K562 (cell line): Measurements from ENCODE around the gene ANXA3. TPM values are rescaled to one million over a fixed set of nuclear protein-coding genes. Genes with fewer than 3 reads are reported as not detected.

Experiments
- ATAC-seq: fragments of 200-7000 bp; cut with Tn5 transposase; 3 replicates; pipeline ENCODE4 v1.9.1; 2020; ENCODE audit warnings: moderate library complexity
- BruUV-seq: library from RNA; stranded (reverse); fragments of 400-500 nt; replicated peaks from 2 replicates; lab custom pipeline; 2021; lab: Mats Ljungman, UMichigan
- CTCF ChIA-PET: fragments of 300-600 bp; formaldehyde crosslinking; extraction: SDS; loops from one replicate; lab custom pipeline; 2021; ENCODE audit warnings: low intra/inter-chr PET ratio; lab: Yijun Ruan, JAX
- POLR2A ChIA-PET: fragments of 300-600, 350-650 bp; sonication (Branson Sonifier 250); formaldehyde crosslinking; extraction: SDS; loops from one replicate; lab custom pipeline; 2021; ENCODE audit warnings: antibody characterized with exemption, inconsistent platforms; lab: Yijun Ruan, JAX
- DNase-seq, 4 experiments: peaks; one replicate each; pipeline versions ENCODE4 v3.0.0 to v3.0.0-alpha.2; 2011 to 2018; ENCODE audit warnings: low spot score in 3 of 4, mixed read lengths in 3 of 4; ENCODE audit errors: extremely low read depth in 1 of 4
- FAIRE-seq: peaks from 2 replicates; lab custom pipeline; 2011; peaks lifted over from hg19 to GRCh38; lab: Jason Lieb, UNC
- H2AFZ ChIP-seq: 2 replicates; pipeline ENCODE4 v1.6.0; 2011; ENCODE audit warnings: low read depth, low read length, control low read depth, inconsistent platforms
- H3K27ac ChIP-seq: fragments of 200-600 bp; 3 replicates; pipeline ENCODE4 v1.8.0; 2011; ENCODE audit warnings: low read depth, mild to moderate bottlenecking, control low read depth, inconsistent platforms, low read length, moderate library complexity, mixed read lengths; ENCODE audit errors: extremely low read depth
- H3K27me3 ChIP-seq, 2 experiments: fragments of 300-600 bp in 1 of 2; 2 replicates in 1 of 2; 3 replicates in 1 of 2; pipeline versions ENCODE4 v1.6.0 to v1.8.0; 2011; ENCODE audit warnings: inconsistent platforms in 2 of 2, low read length in 2 of 2, mild to moderate bottlenecking in 1 of 2, mixed read lengths in 1 of 2, moderate library complexity in 1 of 2; ENCODE audit not compliant: control insufficient read depth in 2 of 2, insufficient read depth in 2 of 2
- H3K36me3 ChIP-seq: fragments of 300-600 bp; 3 replicates; pipeline ENCODE4 v1.8.0; 2011; ENCODE audit warnings: mild to moderate bottlenecking, low read length, inconsistent platforms; ENCODE audit not compliant: control insufficient read depth, insufficient read depth
- H3K4me1 ChIP-seq, 2 experiments: fragments of 200-600 bp in 1 of 2; replicated peaks in 1 of 2; 2 replicates in 1 of 2; 3 replicates in 1 of 2; pipeline versions ENCODE4 v1.5.1 to v1.8.0; 2011; ENCODE audit warnings: inconsistent platforms in 2 of 2, low read length in 2 of 2, mild to moderate bottlenecking in 1 of 2, mixed read lengths in 1 of 2, moderate library complexity in 1 of 2; ENCODE audit not compliant: control insufficient read depth in 2 of 2, insufficient read depth in 2 of 2
- H3K4me2 ChIP-seq: 2 replicates; pipeline ENCODE4 v1.6.1; 2011; ENCODE audit warnings: low read length, control low read depth, inconsistent platforms, mixed read lengths; ENCODE audit not compliant: insufficient read depth
- H3K4me3 ChIP-seq: fragments of 200-600 bp; sonication (generic), shearing (Covaris generic); 2 replicates; pipeline ENCODE4 v1.5.1; 2016; ENCODE audit warnings: control low read depth, inconsistent platforms
- H3K79me2 ChIP-seq: fragments of 200-600 bp; 3 replicates; pipeline ENCODE4 v1.8.0; 2011; ENCODE audit warnings: low read length, inconsistent platforms; ENCODE audit not compliant: control insufficient read depth, insufficient read depth
- H3K9ac ChIP-seq, 2 experiments: 2 replicates each; pipeline versions ENCODE4 v1.6.0 to v1.6.1; 2011; ENCODE audit warnings: low read depth in 2 of 2, low read length in 2 of 2, control low read depth in 1 of 2, inconsistent platforms in 1 of 2, mild to moderate bottlenecking in 1 of 2, mixed read lengths in 1 of 2; ENCODE audit not compliant: insufficient read depth in 1 of 2
- H3K9me1 ChIP-seq: one replicate; pipeline ENCODE4 v1.6.0; 2011; ENCODE audit warnings: inconsistent platforms, mild to moderate bottlenecking, low read length, moderate library complexity; ENCODE audit not compliant: control insufficient read depth, insufficient read depth
- H3K9me3 ChIP-seq: replicated peaks from 2 replicates; pipeline ENCODE4 v1.5.1; 2011; ENCODE audit warnings: low read depth, low read length, inconsistent platforms; ENCODE audit not compliant: control insufficient read depth, insufficient read depth
- H4K20me1 ChIP-seq: replicated peaks from 2 replicates; pipeline ENCODE4 v1.6.1; 2011; ENCODE audit warnings: low read length, inconsistent platforms, mixed read lengths; ENCODE audit not compliant: control insufficient read depth, insufficient read depth
- CBFA2T2 ChIP-seq: fragments of 450-650 bp; conservative IDR thresholded peaks from 2 replicates; pipeline ENCODE4 v1.6.1; 2017; ENCODE audit warnings: mild to moderate bottlenecking
- CTBP1 ChIP-seq: fragments of 450-650 bp; IDR thresholded peaks from 2 replicates; pipeline ENCODE4 v1.6.1; 2016; ENCODE audit warnings: borderline replicate concordance
- ESRRB ChIP-seq: fragments of 250-450 bp; sonication (Bioruptor Pico); IDR thresholded peaks from 2 replicates; pipeline ENCODE4 v1.5.0; 2020; ENCODE audit warnings: mild to moderate bottlenecking, moderate library complexity, borderline replicate concordance
- FOSL1 ChIP-seq: fragments of 200-800 bp; sonication (Bioruptor generic); conservative IDR thresholded peaks from 2 replicates; pipeline ENCODE4 v1.6.1; 2016; ENCODE audit warnings: missing genetic modification characterization, missing compliant biosample characterization
- FOXA3 ChIP-seq, 2 experiments: fragments of 450-650 bp in 1 of 2; sonication (generic) in 1 of 2; formaldehyde crosslinking; IDR thresholded peaks in 1 of 2; conservative IDR thresholded peaks in 1 of 2; 2 replicates each; pipeline versions ENCODE4 v1.4.0 to v1.8.0; 2020 to 2022; ENCODE audit warnings: mild to moderate bottlenecking in 2 of 2, missing genetic modification reagents in 1 of 2
- ZFP30 ChIP-seq: fragments of 250-450 bp; sonication (Bioruptor Pico); IDR thresholded peaks from 2 replicates; pipeline ENCODE4 v1.8.0; 2022; ENCODE audit warnings: moderate library complexity, mild to moderate bottlenecking, inconsistent platforms, borderline replicate concordance
- ZNF589 ChIP-seq: fragments of 200-800 bp; sonication (Bioruptor generic); IDR thresholded peaks from 2 replicates; pipeline ENCODE4 v1.6.1; 2016; ENCODE audit warnings: low read depth, missing genetic modification characterization, missing compliant biosample characterization
- WGBS: fragments of 100-300 bp; shearing (Covaris generic); methylation state at CpG from one replicate; pipeline ENCODE4 v1.1.6; 2016; ENCODE audit warnings: low coverage, mixed read lengths; ENCODE audit not compliant: insufficient coverage; ENCODE audit errors: missing lambda C conversion rate; 5-methylcytosine and 5-hydroxymethylcytosine counted together
- in situ Hi-C: fragments of 300-500 bp; cut with MboI; formaldehyde crosslinking; loops from 4 replicates; pipeline ENCODE4 v1.15.0; 2018; ENCODE audit warnings: inconsistent platforms, mixed read lengths
- intact Hi-C: fragments of 100-400 bp; cut with micrococcal nuclease; formaldehyde crosslinking; loops from 2 replicates; pipeline ENCODE4 v1.14.2; 2022
- polyA plus RNA-seq, 8 experiments: library from polyadenylated mRNA; depleted of rRNA in 4 of 8; stranded (reverse) in 5 of 8; unstranded in 3 of 8; fragments of >200 nt; fragmentation: Nextera tagmentation in 2 of 8; fragmentation: Illumina TruSeq in 1 of 8; extraction: Ambion mirVana in 2 of 8; extraction: Trizol in 1 of 8; gene quantifications; 2 replicates each; pipeline versions ENCODE4 v1.2.1 to v1.2.3, GENCODE V29; 2011 to 2014; ENCODE audit warnings: inconsistent platforms in 1 of 8, missing spikeins in 1 of 8
- total RNA-seq, 7 experiments: library from RNA; depleted of rRNA in 6 of 7; stranded (reverse); fragments of >200 nt in 6 of 7; fragmentation: Illumina TruSeq in 2 of 7; extraction: Trizol in 2 of 7; gene quantifications; 2 replicates each; pipeline versions ENCODE4 v1.2.1 to v1.2.3, GENCODE V29; 2011 to 2021; ENCODE audit warnings: low replicate concordance in 1 of 7
- TF ChIP-seq, protein P1 (sequence below), 2 experiments: IDR thresholded peaks in 1 of 2; conservative IDR thresholded peaks in 1 of 2; 2 replicates each; pipeline ENCODE4 v1.6.1; 2016; ENCODE audit warnings: low read depth in 2 of 2, mild to moderate bottlenecking in 1 of 2, missing compliant biosample characterization in 1 of 2, missing genetic modification characterization in 1 of 2, moderate library complexity in 1 of 2
- TF ChIP-seq, protein P2 (sequence below): fragments of 200-800 bp; sonication (Bioruptor generic); IDR thresholded peaks from 2 replicates; pipeline ENCODE4 v1.6.1; 2017; ENCODE audit warnings: missing genetic modification characterization, missing compliant biosample characterization
- TF ChIP-seq, protein P3 (sequence below): sonication (generic); formaldehyde crosslinking; IDR thresholded peaks from 2 replicates; pipeline ENCODE4 v1.8.1; 2023; ENCODE audit warnings: missing genetic modification reagents, mild to moderate bottlenecking, borderline replicate concordance

The ANXA3 gene
- total and polyA plus RNA-seq, 9 of the 15 experiments (the other 6 are each of a cell fraction or from before 2014, with no cell fraction given): 6.3 to 15.5 (median 9.8) TPM

DNA sequence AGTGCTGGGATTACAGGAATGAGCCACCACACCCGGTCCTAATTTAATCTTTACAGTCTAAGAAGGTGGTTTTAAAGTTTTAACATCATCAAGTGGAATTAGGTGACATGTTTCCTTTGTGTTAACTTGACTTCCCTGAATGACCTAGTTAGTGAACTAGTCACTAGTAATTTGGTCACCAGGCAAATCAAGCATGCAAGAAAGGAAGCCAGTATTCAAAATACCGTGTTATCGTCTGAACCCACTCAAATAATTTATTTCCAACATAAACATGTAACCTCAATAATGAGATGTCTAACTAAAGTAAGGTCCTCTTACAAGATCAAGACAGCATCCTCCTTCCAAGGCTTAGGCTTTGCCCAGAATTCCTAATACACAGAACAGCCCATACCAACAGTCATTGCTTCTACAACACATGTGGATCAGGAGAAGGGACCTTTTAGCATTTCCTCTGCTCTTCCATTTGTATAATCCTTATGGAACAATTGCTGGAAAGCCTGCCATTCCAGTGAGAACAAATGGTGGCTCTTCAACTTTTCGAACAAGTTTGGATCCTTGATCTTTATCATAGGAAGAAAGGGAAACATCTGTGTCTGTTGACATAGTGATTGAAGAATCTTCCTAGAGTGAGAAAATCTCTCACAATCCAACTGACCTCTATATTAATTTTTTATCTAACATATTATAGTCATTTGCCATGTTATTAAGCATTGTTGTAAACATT is 97.2 kb downstream of the ANXA3 start:
- CTCF ChIA-PET: no interaction called here
- in situ Hi-C loops: no loop called here
- TF ChIP-seq CBFA2T2: no peak
- TF ChIP-seq, protein P1, sequence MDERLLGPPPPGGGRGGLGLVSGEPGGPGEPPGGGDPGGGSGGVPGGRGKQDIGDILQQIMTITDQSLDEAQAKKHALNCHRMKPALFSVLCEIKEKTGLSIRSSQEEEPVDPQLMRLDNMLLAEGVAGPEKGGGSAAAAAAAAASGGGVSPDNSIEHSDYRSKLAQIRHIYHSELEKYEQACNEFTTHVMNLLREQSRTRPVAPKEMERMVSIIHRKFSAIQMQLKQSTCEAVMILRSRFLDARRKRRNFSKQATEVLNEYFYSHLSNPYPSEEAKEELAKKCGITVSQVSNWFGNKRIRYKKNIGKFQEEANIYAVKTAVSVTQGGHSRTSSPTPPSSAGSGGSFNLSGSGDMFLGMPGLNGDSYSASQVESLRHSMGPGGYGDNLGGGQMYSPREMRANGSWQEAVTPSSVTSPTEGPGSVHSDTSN (CRISPR knock-in tag; IDR thresholded peaks at IDR 0.05; ENCODE audit: low read depth): no peak
- TF ChIP-seq, protein P1 (tag; conservative IDR thresholded peaks at IDR 0.05; ENCODE audit: low read depth): 0 out of 2 replicates have a peak, but pooled peaks have one; percentile 7
- TF ChIP-seq FOSL1 (tag): peak; percentile 3; the same call in 1 of the 2 replicates
- peak in 1 of 2 experiments; percentile 47; a peak in 1 of 4 replicates for TF ChIP-seq FOXA3 (CRISPR knock-in tag; conservative IDR thresholded peaks at IDR 0.05 in 1 of 2, IDR thresholded peaks at IDR 0.05 in 1 of 2)
- no peak for TF ChIP-seq ZFP30 (CRISPR knock-in tag)
- 0 out of 2 replicates have a peak, but pooled peaks have one; percentile 6 for TF ChIP-seq CTBP1
- TF ChIP-seq, protein P2, sequence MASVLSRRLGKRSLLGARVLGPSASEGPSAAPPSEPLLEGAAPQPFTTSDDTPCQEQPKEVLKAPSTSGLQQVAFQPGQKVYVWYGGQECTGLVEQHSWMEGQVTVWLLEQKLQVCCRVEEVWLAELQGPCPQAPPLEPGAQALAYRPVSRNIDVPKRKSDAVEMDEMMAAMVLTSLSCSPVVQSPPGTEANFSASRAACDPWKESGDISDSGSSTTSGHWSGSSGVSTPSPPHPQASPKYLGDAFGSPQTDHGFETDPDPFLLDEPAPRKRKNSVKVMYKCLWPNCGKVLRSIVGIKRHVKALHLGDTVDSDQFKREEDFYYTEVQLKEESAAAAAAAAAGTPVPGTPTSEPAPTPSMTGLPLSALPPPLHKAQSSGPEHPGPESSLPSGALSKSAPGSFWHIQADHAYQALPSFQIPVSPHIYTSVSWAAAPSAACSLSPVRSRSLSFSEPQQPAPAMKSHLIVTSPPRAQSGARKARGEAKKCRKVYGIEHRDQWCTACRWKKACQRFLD (CRISPR knock-in tag): 0 out of 2 replicates have a peak, but pooled peaks have one; percentile 33
- TF ChIP-seq, protein P3, sequence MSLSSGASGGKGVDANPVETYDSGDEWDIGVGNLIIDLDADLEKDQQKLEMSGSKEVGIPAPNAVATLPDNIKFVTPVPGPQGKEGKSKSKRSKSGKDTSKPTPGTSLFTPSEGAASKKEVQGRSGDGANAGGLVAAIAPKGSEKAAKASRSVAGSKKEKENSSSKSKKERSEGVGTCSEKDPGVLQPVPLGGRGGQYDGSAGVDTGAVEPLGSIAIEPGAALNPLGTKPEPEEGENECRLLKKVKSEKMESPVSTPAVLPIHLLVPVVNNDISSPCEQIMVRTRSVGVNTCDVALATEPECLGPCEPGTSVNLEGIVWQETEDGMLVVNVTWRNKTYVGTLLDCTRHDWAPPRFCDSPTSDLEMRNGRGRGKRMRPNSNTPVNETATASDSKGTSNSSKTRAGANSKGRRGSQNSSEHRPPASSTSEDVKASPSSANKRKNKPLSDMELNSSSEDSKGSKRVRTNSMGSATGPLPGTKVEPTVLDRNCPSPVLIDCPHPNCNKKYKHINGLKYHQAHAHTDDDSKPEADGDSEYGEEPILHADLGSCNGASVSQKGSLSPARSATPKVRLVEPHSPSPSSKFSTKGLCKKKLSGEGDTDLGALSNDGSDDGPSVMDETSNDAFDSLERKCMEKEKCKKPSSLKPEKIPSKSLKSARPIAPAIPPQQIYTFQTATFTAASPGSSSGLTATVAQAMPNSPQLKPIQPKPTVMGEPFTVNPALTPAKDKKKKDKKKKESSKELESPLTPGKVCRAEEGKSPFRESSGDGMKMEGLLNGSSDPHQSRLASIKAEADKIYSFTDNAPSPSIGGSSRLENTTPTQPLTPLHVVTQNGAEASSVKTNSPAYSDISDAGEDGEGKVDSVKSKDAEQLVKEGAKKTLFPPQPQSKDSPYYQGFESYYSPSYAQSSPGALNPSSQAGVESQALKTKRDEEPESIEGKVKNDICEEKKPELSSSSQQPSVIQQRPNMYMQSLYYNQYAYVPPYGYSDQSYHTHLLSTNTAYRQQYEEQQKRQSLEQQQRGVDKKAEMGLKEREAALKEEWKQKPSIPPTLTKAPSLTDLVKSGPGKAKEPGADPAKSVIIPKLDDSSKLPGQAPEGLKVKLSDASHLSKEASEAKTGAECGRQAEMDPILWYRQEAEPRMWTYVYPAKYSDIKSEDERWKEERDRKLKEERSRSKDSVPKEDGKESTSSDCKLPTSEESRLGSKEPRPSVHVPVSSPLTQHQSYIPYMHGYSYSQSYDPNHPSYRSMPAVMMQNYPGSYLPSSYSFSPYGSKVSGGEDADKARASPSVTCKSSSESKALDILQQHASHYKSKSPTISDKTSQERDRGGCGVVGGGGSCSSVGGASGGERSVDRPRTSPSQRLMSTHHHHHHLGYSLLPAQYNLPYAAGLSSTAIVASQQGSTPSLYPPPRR (CRISPR knock-in tag): no peak
- TF ChIP-seq ESRRB (CRISPR knock-in tag): no peak
- 0 out of 2 replicates have a peak, but pooled peaks have one; percentile 20 for TF ChIP-seq ZNF589 (CRISPR knock-in tag)

More for the DNA sequence above, 97.2 kb downstream of the ANXA3 start:
- peaks cover 43 to 54% of the 10 kb centered on the region in 2 experiments for H3K4me1 ChIP-seq
- H3K4me3 ChIP-seq: no peak overlapping the region
- no peak overlapping the region for H3K9ac ChIP-seq
- no peak overlapping the region for H2AFZ ChIP-seq
- H4K20me1 ChIP-seq: no peaks in the 10 kb centered on the region
- intact Hi-C loops: loop anchor here (5.0 kb wide), 1 partner anchor 83 kb away; no protein-coding TSS in a partner anchor
- no peak overlapping the region for H3K27ac ChIP-seq
- no peaks in the 10 kb centered on the region for H3K9me3 ChIP-seq
- H3K4me2 ChIP-seq: no peak overlapping the region; the same call in 1 of the 2 replicates
- POLR2A ChIA-PET: interaction anchor here (0.7 kb wide), 1 partner anchor 12 kb away, joined by 3 read pairs; no protein-coding TSS in a partner anchor
- ATAC-seq (no peak), DNase-seq (no peak), FAIRE-seq (no peak)
- H3K79me2 ChIP-seq: no peaks in the 10 kb centered on the region
- BruUV-seq: no TSS peak
- WGBS: 41% methylated on average over 4 of the region's 4 CpGs
- no peaks in the 10 kb centered on the region for H3K27me3 ChIP-seq
- H3K9me1 ChIP-seq: no peaks in the 10 kb centered on the region
- no peaks in the 10 kb centered on the region for H3K36me3 ChIP-seq
